ENCODE data around the gene ST6GALNAC3.

ST6GALNAC3 gene

GRCh38 chr1:76219366-76219818 lies 144.8 kb downstream of the ST6GALNAC3 start:
- no peak overlapping the region for H3K4me3 ChIP-seq (ENCODE audit: control insufficient read depth, low read depth, low read length)
- no peak for TF ChIP-seq CTCF (IDR thresholded peaks at IDR 0.05; ENCODE audit: control insufficient read depth, insufficient read depth, low read depth, low read length, missing control alignments)
- no peak for DNase-seq (ENCODE audit: low read depth)

GRCh38 chr1:76224752-76225151 lies 150.2 kb downstream of the ST6GALNAC3 start:
- no peak for DNase-seq (ENCODE audit: low read depth)
- no peak for TF ChIP-seq CTCF (IDR thresholded peaks at IDR 0.05; ENCODE audit: control insufficient read depth, insufficient read depth, low read depth, low read length, missing control alignments)
- H3K4me3 ChIP-seq (ENCODE audit: control insufficient read depth, low read depth, low read length): no peak overlapping the region

GRCh38 chr1:76225526-76225925 lies 151.0 kb downstream of the ST6GALNAC3 start:
- TF ChIP-seq CTCF (IDR thresholded peaks at IDR 0.05; ENCODE audit: control insufficient read depth, insufficient read depth, low read depth, low read length, missing control alignments): no peak
- no peak overlapping the region for H3K4me3 ChIP-seq (ENCODE audit: control insufficient read depth, low read depth, low read length)
- DNase-seq (ENCODE audit: low read depth): no peak

DNA sequence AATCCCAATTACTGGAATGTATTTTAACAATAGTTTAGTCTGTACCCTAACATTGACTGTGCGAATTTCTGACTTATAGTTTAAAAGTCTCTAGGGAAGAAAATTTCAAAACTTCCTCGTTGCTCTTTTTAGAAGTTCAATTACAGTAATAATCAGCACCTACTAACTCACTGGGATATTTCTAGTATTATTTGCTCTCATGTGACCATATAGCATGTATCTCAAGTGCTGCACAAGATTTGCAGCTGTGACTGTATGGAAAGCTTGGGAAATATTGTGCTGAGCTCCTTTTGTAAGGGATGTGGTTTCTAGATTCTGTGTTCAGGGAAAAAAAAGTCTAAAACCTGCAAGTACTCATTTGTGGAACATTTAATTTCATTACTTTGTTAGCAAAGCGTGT lies 153.1 kb downstream of the ST6GALNAC3 start:
- DNase-seq (ENCODE audit: low read depth): no peak
- no peak for TF ChIP-seq CTCF (IDR thresholded peaks at IDR 0.05; ENCODE audit: control insufficient read depth, insufficient read depth, low read depth, low read length, missing control alignments)

DNA sequence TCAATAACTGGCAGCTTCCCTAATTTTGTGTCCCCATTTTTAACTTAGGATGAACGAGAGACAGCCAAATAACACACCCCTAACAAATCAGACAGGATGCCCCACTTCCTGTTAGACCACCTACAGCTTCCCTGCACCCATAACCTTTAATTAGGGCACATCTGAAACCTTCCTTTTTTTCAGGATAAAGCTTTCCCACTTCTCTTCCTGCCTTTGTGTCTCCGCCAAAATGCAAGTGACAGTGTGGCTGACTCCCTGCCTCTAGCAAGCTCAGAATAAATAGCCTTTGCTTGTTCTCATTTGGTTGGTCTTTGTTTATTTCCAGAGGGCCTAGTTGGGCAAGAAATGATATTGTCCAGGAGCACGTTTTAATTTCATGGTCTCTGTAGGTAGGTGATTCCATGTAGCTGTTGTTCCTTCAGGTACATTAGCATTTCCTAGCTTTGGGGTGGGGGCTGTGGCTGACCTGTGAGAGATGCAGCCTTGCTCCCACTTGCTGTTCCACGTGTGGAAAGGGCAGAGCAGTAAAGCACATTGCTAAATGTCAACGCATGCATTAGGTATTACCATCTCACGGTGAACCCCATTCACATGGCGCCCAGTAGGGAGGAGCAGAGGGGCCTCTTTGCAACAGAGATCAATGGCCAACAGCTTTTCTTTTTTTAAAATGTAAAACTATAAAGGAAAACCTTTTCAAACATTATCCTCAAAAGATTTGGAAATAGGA lies 154.9 kb downstream of the ST6GALNAC3 start:
- no peak for TF ChIP-seq CTCF (IDR thresholded peaks at IDR 0.05; ENCODE audit: control insufficient read depth, insufficient read depth, low read depth, low read length, missing control alignments)
- no peak for DNase-seq (ENCODE audit: low read depth)
- no peak overlapping the region for H3K4me3 ChIP-seq (ENCODE audit: control insufficient read depth, low read depth, low read length)

More for the DNA sequence above, 153.1 kb downstream of the ST6GALNAC3 start:
- no peak overlapping the region for H3K4me3 ChIP-seq (ENCODE audit: control insufficient read depth, low read depth, low read length)

DNA sequence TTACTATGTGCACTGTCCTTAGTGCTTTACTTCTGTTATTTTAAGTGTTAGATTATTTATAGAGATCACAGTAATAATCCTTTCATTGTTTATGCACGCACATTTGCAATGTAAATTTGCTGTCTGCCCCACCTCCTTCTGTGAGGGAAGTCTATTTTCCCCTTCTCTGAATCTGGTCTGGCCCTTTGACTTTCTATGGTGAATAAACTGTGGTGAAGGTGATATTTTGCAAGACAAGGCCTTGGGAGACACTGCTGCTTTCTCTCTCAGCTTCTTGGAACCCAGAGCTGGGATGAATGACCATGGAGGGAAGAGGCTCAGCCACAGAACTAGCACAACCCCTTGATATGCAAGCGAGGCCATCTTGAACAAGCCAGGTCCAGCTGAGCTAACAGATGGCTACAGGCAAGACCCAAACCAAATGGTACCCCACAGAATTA lies 156.3 kb downstream of the ST6GALNAC3 start:
- TF ChIP-seq CTCF (IDR thresholded peaks at IDR 0.05; ENCODE audit: control insufficient read depth, insufficient read depth, low read depth, low read length, missing control alignments): no peak
- H3K4me3 ChIP-seq (ENCODE audit: control insufficient read depth, low read depth, low read length): no peak overlapping the region
- DNase-seq (ENCODE audit: low read depth): no peak
